Frontal cortex (tissue), 4 donors: ENCODE data around the gene TMEM30A. TPM values are rescaled to one million over a fixed set of nuclear protein-coding genes. Genes with fewer than 3 reads are reported as not detected.

Experiments
- DNase-seq, 2 donors: peaks; one replicate each; pipeline ENCODE4 v3.0.0; 2012; ENCODE audit warnings: low spot score in 2 of 2
- FAIRE-seq: peaks from 2 replicates; lab custom pipeline; 2012; peaks lifted over from hg19 to GRCh38; lab: Jason Lieb, UNC
- total RNA-seq: library from RNA; depleted of rRNA; stranded (reverse); fragments of >200 nt; gene quantifications from one replicate; pipeline ENCODE4 v1.2.3, GENCODE V29; 2014
- donor health status: control.
- donor health status: control.
- donor health status: control.

TMEM30A gene
- total RNA-seq, 1 donor from 2014 or later, result 167 TPM

DNA sequence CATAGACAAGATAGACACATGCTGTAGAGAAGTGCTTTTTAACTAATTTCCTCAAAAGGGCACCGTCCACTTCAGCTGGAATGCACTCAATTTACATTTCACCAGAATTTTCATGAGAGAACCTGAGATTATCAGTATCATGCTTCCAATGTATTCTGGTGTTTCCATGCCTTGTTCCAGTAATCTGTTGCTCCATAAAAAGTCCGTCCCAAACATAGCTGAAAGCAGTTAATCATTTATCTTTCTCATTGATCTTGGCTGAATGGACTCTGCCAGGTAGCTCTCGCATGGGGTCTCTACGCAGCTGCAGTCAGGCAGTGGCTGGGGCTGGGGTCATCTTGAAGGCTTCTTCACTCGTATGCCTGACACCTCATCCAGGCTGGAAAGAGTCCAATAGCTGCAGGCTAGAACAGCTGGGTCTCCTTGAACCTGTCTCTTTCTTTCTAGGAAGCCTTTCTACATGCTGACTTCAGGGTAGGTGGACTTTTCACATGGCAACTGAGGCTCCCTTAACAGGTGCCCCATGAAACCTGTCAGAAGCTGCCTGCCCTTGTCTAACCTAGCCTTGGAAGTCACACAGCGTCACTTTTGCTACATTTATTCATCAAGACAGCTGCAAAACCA, 60.2 kb downstream of the TMEM30A start:
- DNase-seq (no peak), FAIRE-seq (no peak)

DNA sequence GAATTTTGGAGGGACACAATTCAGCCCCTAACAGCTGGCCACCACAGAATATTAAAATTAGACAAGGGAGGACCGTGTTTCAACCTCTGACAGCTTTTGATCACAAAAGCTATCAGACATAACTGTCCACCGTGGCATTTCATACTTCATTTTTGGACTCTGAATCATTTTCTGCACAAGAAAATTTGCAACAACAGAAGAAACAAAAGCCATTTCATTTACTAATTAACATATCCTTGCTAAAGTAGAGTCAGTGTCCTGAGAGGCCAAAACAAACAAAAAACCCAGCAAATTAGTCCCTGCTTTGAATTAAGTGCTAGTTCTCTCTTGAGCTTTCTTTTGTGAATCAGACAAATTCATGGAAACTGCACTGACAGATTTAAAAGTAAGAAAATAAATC, 61.2 kb downstream of the TMEM30A start:
- no peak for FAIRE-seq
- DNase-seq, result no peak

DNA sequence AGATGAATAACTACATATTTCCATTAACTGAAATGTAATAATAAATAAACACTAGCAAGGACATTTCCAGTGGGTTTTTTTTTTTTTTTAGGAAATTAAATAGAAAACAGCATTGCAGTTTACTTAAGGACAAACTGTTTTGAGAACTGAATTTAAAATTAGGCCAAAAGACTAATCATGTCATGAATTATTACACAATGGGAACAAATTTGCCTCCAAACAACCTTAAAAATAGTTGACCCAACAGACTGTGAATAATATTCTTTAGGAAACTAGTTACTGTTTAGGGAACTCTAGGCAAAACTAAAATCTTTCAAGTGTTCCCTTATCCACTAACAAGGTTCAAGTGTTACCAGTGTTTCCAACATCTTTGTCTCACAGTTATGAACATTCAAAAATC, 62.3 kb downstream of the TMEM30A start:
- DNase-seq (no peak), FAIRE-seq (peak; percentile 26)

DNA sequence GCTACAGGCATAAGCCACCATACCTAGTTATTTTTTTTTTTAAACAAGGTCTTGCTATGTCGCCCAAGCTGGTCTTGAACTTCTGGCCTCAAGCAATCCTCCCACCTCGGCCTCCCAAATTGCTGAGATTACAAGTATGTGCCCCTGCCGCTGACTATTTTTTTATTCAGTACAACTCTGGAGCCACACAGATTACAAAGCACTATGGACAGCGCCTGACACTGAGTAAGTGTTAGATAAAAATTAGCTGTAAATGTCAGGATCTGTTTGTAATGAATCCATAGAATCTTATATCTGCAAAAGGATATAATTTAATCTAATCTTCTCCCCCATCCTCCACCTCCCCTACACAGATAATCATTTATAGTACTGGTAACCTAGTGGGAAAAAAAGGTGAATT, 63.5 kb downstream of the TMEM30A start:
- no peak for DNase-seq
- no peak for FAIRE-seq

DNA sequence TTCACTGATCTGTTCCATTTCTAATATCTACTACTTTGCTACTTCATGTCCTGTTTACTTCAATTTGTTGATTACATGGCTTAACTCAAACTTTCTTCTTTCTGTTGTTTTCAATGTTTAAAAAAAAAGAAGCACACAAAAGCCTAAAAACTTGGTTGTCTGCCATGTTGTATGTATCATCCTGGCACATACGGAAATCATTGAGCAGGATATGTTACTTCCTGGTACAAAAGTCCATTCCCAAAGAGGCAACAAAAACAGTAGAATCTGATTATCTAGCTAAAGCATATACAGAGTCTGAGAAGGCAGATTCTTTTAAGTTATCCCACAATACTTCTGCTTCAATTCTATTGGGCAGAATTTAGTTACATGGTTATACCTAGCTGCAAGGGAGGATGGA, 64.2 kb downstream of the TMEM30A start:
- FAIRE-seq, result no peak

DNA sequence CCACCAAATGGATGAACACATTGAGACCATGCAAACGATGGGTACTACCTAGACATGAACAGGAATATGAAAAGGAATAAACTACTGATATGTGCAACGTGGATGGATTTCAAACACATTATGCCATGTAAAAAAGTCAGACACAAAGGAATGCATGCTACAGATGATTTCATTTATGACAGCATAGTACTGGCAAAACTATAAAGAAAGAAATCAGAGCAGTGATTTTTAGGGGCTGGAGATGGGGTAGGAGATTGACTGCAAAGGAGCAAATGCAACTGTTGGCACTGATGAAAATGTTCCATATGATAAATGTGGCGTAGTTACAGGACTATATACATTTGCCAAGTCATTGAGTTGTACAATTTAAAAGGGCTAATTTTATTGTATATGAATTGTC, 65.3 kb downstream of the TMEM30A start:
- DNase-seq (no peak), FAIRE-seq (no peak)

More for the DNA sequence above, 64.2 kb downstream of the TMEM30A start:
- DNase-seq, result no peak

DNA sequence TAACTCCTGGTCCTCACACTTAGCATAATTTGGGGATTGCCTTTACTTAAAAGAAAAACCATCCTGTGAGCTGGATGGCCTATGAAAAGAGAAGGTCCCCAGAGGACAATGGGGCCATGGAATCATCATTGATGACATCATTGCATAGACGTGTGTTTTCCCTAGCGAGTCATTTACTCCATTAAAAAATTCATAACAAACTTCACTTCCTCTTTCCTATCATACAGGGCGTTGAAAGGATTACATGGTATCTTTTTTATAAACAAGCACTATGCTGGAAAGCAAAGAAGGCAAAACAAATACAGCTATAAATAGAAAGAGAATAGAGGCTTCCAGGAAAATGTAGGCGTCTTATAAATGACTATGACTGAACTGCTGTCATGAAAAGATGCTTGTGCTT, 67.4 kb downstream of the TMEM30A start:
- DNase-seq (no peak), FAIRE-seq (no peak)

DNA sequence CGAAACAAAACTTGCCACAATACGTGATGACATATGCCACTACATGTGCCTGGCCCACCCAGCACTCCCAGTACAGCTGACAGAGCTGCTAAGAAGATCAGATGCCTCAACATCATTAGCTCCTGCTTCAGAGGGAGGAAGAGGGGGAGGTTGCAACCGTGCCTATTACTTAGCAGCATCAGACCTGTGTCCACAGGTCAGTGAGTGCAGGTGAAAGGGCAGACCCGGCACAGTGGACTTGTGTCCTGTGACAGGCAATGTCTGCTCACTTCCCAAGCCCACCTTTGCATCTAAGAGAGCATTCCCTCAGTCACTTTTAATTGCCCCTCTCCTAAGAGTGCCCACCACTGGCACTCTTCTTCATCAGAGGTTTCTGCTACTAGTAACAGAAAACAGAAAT, 69.3 kb downstream of the TMEM30A start:
- no peak for FAIRE-seq
- DNase-seq, result no peak

DNA sequence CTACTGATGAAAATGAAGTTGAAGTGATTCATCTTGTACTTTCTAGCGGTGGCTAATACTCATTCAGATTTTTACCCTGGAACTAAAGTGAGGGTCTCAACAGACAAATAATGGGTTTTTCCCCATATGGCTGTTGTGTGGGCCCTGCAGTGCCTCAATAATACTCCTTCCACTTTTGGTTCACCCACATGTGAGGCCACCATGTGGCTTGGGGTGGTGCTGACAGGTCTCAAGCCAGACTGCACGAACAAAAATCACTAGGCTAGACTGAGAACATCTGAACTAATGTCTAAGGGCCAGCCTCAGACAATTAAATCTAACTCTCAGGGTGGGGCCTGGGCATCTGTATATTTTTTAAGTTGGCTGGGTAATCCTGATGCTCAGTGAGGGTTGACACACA, 70.9 kb downstream of the TMEM30A start:
- no peak for FAIRE-seq
- no peak for DNase-seq

DNA sequence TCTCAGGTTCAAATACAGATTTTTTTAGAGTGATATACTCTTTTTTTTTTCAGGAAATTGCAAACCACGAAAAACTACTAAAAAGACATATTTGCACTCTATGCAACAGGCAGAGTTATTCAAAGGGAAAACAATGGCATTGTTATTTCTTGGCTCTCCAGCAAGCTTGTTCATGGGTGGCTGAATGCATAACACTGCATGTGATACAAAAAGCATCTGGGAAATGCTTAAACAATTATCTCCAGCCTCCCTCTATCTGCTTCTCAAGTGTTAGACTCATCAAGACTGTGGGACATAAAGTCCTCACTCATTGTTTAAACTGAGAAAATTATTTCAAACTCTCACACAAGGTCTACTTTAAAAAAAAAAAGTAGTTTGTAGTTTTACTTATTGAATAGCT, 71.5 kb downstream of the TMEM30A start:
- DNase-seq (no peak), FAIRE-seq (no peak)

DNA sequence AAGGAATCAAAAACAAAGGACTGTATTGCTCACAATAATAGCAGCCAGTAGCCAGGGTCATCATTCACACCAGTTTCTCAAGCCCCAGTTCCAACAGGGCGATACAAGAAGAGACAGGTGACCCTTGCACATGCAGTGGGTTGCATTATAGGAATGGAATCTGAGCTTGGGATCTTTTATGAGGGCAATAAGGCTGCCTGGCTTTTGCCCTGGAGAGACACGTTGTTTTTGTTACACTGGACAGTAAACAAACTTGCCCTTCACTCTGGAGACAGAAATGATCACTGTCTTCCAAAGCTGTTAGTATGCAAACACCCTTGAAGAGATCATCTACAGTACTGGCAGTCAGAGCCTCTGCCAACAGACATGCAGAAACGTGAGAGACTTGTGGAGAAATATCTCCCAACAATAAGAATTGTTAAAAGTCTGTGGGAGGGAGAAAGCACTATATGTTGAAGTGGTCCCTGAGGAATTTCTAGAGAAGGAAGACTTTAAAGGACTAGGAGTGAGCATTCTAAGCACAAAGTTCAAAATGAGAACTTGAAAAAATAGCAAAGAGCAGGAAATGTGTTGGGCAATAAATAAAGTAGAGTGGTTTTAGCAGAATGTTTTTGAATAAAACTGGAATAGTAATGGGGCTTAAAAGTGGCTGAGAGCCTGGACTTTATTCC, 72.5 kb downstream of the TMEM30A start:
- FAIRE-seq (no peak), DNase-seq (no peak)

DNA sequence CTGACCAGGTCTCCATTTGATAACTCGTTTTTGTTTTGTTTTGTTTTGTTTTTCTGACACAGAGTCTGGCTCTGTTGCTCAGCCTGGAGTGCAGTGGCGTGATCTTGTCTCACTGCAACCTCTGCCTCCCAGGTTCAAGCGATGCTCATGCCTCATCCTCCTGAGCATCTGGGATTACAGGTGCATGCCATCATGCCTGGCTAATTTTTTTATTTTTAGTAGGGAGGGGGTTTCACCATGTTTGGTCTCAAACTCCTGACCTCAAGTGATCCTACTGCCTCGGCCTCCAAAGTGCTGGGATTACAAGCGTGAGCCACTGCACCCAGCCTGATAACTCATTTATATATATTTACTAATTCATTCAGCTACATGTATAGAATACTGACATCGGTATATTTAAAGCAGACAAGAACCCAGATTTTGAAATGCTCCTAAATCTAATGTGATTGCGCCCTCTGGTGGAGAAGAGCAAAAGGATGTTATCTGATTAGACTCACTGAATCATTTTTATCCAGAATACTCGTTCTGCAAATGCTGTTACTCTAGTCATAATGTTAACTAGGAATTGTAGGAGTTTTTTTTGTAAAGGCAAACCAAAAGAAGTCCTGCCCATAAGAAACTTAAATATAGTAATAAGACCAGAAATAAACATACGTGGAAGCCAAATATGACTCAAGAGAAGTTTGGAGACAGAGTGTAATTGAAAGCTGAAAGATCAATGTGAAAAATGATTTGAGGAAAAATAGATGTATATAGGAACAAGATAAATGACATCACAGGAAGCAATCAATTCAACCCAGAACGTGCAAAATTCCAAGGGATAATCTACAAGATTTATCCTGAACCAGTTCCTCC, 73.5 kb downstream of the TMEM30A start:
- DNase-seq (peak in 1 of 2 donors; percentile 47), FAIRE-seq (peak; percentile 77)

DNA sequence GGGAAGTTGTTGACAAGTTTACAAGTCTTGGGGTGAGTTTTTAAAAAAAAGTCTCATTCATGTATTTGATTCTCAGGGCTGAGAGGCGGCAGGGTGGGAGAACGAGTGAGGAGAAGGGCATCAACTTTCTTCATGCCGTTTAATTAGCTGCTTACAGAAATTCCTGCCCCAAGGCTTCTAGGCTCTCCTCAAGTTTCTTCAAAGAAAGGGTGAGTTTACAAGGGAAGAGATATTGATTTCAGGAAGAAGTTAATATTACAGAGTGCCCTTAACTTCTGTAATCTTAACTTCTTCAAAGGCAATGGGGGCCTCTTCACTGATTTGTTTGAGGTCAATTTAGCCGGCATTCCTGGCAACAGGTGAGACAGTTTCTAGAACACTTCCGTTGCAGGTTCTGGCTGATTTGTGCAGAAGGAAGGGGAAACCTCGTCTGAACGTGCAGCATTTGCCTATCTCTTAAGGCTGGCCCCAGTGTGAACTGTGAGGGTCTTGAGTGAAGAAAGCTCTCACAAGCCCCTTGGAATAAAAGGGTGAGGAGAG, 75.3 kb downstream of the TMEM30A start:
- FAIRE-seq (no peak), DNase-seq (no peak)

DNA sequence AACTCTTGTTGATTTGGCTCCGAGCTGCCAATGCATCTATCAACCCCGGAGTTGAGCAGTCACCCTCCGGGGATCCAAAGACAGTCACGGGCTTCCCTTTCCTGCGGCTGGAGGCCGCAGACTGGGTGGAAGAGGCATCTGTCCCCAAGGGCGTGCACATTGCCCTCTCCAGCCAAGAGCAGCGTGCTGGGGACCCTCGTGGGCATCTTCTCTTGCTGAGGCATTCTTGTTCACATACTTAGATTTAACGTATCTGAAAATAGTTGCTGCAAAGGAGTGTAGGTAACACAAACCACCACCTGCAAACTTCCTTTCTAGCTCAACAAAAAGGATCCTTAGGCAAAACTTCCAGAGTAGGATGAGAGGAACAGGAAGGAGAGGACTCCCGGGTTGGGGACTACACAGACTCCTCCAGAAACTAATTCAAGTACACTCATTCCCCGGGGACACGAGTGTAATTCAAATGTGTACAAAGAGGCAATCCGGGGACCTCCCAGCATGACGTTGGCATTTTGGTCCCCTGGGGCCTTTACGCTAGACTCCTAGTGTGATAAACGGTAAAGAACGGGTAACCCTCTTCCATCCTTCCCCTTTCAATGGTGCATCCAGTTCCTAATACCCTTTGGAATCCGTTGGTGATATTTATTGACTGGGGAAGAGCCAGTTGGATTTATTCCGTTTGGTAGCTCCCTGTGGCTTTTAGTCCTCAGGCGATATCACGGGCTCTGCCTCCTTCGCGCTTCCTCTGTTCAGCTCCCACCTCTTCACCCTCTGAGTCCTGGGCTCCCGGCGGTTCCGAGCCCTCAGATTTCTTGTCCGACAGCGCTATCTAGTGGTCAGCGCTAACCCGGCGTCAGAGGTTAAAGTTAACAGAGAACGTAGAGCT, 76.1 kb downstream of the TMEM30A start:
- peak in 1 of 2 donors; percentile 67 for DNase-seq
- FAIRE-seq, result peak; percentile 30

DNA sequence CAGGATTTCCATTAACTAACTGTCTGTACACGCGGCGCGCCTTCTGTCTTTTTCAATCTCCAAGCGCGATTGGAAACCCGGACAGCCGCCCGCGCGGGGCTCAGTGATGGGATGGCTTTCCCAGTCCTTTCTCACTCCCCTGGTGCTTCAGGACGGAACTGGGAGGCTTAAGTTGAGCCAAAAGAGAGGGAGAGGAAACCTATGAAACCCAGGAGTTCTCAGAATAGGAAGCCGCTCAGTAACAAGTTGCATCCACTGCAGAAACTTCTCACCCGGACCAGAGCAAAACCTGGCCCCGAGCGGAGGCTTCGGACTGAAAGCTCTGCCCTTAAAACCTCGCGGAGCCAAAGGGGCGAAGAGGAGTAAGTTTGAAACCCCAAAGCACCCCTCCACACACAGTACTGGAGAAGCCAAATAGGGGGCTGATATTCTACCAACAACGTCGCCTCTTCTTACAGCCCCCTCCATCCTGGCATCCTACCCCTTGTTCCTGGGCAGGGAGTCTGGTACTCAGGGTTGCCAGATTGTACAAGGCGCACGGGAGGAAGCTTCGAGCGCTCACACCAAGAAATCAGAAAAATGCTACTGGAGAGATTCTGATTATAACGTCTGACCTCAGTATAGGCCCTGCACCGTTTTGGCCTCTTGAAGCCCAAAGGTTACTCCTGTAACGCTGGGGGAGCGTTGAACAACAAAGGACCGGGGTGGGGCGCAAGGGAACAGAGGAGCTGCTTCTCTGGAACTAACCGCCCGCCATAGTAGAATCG, 77.8 kb downstream of the TMEM30A start:
- FAIRE-seq (no peak), DNase-seq (no peak)

DNA sequence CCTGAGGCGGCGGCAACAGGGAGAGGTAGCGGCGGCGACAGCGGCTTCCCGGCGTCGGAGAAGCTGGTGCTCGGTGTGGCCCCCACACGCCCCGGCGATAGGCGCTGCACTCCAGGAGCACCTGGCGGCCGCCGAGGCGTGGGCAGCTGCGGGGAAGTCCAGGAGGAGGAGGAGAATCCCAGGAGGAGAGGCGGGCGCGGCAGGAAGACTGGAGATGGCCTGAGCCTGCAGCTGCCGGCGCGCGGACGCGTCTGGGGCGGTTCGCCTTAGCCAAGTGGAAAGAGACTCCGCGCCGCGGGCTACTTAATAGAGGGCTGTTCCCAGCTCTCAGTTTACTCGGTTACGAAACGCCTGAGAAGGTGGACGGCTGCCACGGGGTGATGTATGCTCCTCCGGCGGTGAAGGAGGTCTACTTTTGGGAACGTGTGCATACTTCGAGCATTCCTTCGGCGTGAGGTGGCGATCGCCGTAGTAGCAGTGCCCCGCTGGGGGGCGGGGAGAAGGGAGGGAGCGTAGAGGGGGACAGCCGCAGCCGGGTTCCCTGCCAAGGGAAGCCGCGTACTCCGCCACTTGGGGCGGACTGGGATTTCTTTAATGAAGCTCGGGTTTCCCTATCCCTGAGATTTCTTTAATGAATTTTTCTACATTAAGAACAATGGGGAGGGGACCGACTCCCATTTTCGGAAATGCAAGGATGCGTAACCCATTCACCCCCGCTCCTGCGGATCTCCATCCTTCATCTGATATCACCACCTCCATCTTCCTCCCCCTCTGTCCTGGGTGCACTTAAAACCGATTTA, 78.6 kb downstream of the TMEM30A start, which contains the start of gene COL12A1:
TSS of gene COL12A1 (minus strand) at position 278 of the 800 bp plus-strand sequence. CDS start 3,261 bp downstream, outside the sequence.
- DNase-seq, result peak in 1 of 2 donors; percentile 32
- FAIRE-seq, result no peak

DNA sequence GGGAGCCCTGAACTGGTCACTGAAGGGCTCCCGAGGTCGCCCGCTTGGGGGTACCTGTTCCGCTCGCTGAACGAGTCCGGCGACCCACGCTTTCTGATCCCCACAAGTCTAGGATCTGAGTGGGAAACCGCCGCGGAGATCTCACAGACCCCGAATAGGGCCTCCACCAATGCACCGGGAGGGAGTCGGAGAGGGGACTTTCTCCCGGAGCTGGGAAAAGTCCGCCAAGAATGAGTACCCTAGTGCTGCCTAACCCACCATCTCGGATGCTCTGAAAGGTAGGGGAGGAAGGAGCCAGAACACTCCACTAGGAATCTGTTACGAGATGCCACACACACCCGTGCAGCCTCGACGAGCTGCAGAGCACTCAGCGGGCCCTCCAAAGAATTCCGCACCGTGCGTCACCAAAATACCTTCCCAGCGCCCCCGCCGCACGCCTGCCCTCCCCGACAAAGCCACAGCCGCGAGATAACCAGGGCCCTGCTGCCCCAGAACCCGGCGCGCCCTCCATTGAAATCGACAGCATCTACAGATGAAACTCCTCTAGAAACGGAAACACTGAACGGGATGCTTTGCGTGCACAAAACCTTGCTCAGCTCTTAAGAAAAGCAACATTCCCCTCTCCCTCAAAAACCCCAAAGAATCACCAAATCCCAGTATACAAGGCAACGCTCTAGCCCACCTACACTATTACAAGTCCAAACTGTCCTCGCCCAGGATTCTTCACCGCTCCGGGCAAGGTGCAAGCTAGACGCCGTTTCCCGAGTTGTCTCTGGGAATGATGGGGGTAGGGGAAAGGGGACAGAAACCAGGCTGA, 79.4 kb downstream of the TMEM30A start:
- no peak for FAIRE-seq

More for the DNA sequence above, 79.4 kb downstream of the TMEM30A start:
- peak in 1 of 2 donors; percentile 8 for DNase-seq
